Stimulated activated CD8-positive, alpha-beta memory T cell treated with anti-CD3 and anti-CD28 coated beads, Interleukin-15, amount 100 ng/mL, for 1 hour (primary cell): ENCODE results near the gene KRT32.

Experiments
- DNase-seq: peaks from one replicate; pipeline ENCODE4 v3.0.0-alpha.2; 2020; ENCODE audit warnings: low read depth

The KRT32 gene

GRCh38 chr17:41466988-41467387 lies at the start of gene KRT32:
Gene KRT32, minus strand, starts transcription at chr17:41467386. Its CDS starts 61 bp downstream, at chr17:41467325.
- DNase-seq = no peak

- no peak for DNase-seq
These were observed 49.7 kb upstream of the KRT32 start for GRCh38 chr17:41516830-41517283.

DNA sequence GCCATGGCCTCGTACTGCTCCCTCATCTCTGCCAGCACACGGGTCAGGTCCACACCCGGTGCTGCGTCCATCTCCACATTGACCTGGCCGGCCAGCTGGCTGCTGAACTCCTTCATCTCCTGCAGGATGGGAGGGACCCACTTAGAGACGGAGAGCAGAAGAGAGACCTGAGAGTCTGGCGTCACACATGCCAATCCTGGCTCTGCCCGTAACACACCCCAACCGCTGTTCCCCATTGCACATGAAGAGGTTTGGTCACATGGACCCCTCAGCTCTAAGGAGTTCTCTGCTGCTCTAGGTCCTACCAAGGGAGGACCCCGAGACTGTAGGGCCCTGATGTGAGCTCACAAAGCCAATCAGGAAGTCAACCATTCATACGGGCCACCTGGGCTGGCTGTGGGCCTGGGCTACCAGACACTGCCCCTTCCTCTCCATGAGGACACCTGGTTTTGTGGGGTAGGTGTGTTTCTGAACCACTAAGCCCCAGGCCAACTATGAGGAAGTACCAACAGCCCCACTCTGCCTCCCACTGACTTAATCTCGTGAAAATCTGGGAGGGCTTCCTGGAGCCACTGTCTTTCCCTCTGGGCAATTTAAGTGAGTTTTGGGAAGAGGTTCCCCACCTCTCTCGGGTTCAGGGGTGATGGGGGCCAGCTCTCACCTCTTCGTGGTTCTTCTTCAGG lies 49.1 kb upstream of the KRT32 start:
- DNase-seq = no peak

GRCh38 chr17:41513168-41513547 lies 46.0 kb upstream of the KRT32 start:
- DNase-seq = no peak

GRCh38 chr17:41512546-41513167 lies 45.5 kb upstream of the KRT32 start:
- no peak for DNase-seq

DNA sequence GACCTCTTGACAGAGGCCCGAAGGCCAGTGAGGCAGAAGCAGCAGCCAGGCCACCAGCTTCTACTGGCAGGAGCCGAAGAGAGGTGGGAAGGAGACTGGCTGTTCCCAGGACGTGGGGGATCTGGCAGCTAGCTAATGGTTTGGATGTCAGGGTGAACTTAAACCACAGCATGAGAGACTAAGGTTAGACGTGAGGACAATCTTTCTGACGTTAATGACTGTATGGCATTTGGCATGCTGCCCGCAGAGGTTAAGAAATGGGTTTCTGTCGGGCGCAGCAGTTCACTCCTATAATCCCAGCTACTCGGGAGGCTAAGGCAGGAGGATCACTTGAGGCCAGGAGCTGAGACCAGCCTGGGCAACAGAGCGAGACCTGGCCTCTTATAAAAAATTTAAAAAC lies 44.5 kb upstream of the KRT32 start:
- no peak for DNase-seq

- no peak for DNase-seq
These were observed 43.9 kb upstream of the KRT32 start for GRCh38 chr17:41511116-41511515.

DNA sequence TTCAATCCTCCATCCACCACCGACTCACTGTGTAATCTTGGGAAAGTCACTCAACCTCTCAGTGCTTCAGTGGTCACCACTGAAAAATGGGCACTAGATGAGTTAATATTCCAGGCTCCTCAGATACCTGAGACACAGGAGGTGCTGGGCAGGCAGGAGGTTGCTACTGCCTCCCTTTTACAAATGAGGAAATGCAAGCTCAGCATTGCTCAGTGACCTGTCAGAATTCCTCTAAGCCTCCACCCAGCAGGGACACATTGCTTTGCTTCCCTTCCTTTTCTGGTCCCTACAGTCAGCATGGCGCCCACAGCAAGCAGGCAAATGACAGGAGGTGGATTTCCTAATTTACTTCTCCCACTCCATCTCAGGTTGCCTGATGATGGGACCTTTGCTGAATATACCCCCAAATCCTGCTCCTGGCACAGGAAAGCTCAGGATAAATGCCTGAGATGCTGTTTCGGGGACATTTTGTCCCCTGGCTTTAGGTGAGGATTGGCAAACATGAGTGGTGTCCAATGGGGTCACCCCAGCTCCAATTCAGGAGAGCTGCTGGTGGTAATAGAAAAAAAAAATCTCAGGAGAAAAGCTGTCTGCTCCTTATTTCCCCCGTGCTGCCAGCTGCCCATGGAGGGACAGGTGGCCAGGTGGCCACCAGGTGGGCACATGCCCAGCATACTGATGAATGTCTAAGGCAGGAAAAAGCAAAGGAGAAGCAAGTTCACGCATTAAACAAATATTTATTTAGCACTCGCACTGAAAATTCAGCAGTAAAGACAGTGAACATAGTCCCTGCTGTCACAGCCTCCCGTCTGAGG lies 43.3 kb upstream of the KRT32 start:
- no peak for DNase-seq

- no peak for DNase-seq
These were observed 40.2 kb upstream of the KRT32 start for GRCh38 chr17:41507315-41507880.

DNA sequence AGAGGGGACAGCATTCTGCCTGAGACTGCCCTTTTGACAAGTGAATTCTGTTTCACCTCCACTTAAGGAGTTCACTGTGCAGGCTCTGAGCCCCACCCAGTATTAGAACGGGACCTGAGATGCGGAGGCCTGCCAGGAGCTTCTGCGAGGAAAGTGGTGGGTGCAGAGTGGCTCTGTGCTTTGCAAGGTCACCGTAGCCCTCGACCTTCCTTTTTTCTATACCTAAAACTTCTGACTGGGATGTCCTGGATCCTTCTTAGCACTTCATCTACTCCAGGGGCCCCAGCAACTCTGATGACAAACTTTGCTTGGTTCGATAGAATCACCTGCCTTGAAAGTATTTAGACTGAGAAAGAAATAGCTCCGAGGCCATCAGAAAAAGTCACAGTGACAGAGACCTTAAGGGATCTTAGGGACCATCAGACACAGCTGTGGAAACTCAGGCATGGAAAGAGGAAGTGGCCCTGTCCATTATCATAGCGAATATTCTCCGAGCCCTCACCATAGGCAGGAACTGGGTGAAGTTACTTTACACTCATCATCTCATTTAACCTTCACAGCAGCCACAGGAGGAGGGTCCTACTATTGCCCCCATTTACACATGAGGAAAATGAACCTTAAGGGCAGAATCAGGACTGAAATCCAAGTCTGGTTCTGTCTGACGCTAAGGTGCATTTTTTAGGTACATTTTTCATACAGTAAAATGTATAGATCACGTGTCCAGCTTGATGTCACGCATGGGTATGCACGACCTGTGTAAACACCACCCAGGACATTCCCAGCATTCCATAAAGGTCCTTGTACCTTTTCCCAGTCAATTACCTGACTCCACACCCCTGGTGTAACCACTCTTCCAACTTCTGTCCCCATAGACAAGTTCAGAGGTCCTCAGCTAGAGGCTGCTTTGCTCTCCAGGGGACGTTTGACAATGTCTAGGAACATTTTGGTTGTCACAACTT lies 38.9 kb upstream of the KRT32 start:
- no peak for DNase-seq

- no peak for DNase-seq
These were observed 38.0 kb upstream of the KRT32 start, which contains the start of gene KRT13 for GRCh38 chr17:41505007-41505808. Gene KRT13, minus strand, starts transcription at chr17:41505612. Its CDS starts 62 bp downstream, at chr17:41505550.

GRCh38 chr17:41504246-41504977 lies 37.2 kb upstream of the KRT32 start:
- no peak for DNase-seq

GRCh38 chr17:41503202-41503601 lies 36.0 kb upstream of the KRT32 start:
- no peak for DNase-seq

GRCh38 chr17:41500131-41500911 lies 33.1 kb upstream of the KRT32 start:
- no peak for DNase-seq

- DNase-seq = no peak
These were observed 32.5 kb upstream of the KRT32 start for GRCh38 chr17:41499714-41500113.

DNA sequence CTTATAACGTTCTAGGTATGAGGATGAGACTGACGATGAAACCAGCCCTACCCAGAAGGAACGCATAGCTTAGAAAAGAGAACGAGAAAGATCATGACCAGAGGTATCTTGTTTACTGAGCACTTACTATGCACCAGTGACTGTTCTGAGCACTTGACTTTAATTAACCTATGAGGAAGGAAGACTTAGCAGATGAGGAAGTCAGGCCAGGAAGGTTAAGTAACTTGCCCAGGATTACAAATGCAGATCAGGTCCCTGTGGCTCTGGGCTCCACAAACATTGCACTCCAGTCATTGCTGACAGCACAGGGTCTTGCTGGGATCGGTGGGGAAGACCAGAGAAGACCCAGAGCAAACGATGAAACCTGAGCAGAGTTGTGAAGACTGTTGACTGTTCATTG lies 31.1 kb upstream of the KRT32 start:
- DNase-seq = no peak

- DNase-seq = no peak
These were observed 29.8 kb upstream of the KRT32 start for GRCh38 chr17:41496803-41497484.

DNA sequence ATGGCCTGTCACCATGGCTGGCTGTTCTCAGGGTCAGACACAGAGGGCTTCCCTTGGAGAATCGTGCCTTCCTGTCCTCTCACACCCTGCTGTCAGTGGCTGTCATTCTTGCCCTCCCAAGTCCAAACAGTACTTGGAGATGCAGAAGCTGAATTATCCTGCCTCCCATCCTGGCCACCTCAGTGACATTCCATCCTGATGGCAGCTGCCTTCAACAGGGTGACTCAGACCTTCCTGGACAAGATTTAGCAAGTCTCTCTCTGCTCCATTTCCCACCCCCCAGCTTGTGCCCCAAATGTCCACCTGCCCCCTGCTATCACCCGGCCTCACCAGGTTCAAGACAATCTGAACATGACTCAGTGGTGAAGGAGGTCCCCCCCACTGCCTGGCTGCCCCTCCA lies 27.3 kb upstream of the KRT32 start:
- DNase-seq = no peak
